ENCODE data around the gene PRKAR1B.

- TF ChIP-seq CTCF (IDR thresholded peaks at IDR 0.05) (no peak), RFX5 (IDR thresholded peaks at IDR 0.05; ENCODE audit: low read length) (no peak), TCF12 (IDR thresholded peaks at IDR 0.05) (no peak), TAF1 (IDR thresholded peaks at IDR 0.05; ENCODE audit: borderline replicate concordance, low read depth, low read length) (no peak), USF1 (IDR thresholded peaks at IDR 0.05; ENCODE audit: borderline replicate concordance, low read depth) (no peak), POLR2AphosphoS5 (IDR thresholded peaks at IDR 0.05; ENCODE audit: low read depth, low read length) (no peak)
These were observed 10.4 kb downstream of the PRKAR1B start for GRCh38 chr7:716636-717035.
